Astrocyte (in vitro differentiated cells and primary cell): ENCODE data around the gene TSPEAR. TPM values are rescaled to one million over a fixed set of nuclear protein-coding genes. Genes with fewer than 3 reads are reported as not detected.

ENCODE experiments used
- DNase-seq: peaks from one replicate; pipeline ENCODE4 v3.0.0-alpha.2; 2010; ENCODE audit warnings: low read depth
- FAIRE-seq: peaks from 2 replicates; lab custom pipeline; 2011; peaks lifted over from hg19 to GRCh38; lab: Jason Lieb, UNC
- H2AFZ ChIP-seq: 2 replicates; pipeline ENCODE4 v1.6.0; 2012; ENCODE audit warnings: low read depth, low read length, inconsistent platforms
- H3K27ac ChIP-seq: 2 replicates; pipeline ENCODE4 v1.5.1; 2011; ENCODE audit warnings: low read depth, low read length, inconsistent platforms
- H3K27me3 ChIP-seq: 2 replicates; pipeline ENCODE4 v1.6.0; 2011; ENCODE audit warnings: low read length, inconsistent platforms; ENCODE audit not compliant: insufficient read depth
- H3K36me3 ChIP-seq: 2 replicates; pipeline ENCODE4 v1.5.1; 2011; ENCODE audit warnings: low read length, inconsistent platforms; ENCODE audit not compliant: insufficient read depth
- H3K4me1 ChIP-seq: 2 replicates; pipeline ENCODE4 v1.5.1; 2011; ENCODE audit warnings: low read length, inconsistent platforms; ENCODE audit not compliant: insufficient read depth
- H3K4me2 ChIP-seq: 2 replicates; pipeline ENCODE4 v1.6.0; 2012; ENCODE audit warnings: low read length, inconsistent platforms
- H3K4me3 ChIP-seq: 2 replicates; pipeline ENCODE4 v1.5.1; 2011; ENCODE audit warnings: low read depth, mild to moderate bottlenecking, low read length, inconsistent platforms; ENCODE audit not compliant: insufficient read depth
- H3K79me2 ChIP-seq: 2 replicates; pipeline ENCODE4 v1.6.0; 2012; ENCODE audit warnings: mild to moderate bottlenecking, low read length, inconsistent platforms; ENCODE audit not compliant: insufficient read depth
- H3K9ac ChIP-seq: 2 replicates; pipeline ENCODE4 v1.6.0; 2012; ENCODE audit warnings: mild to moderate bottlenecking, low read length, inconsistent platforms
- H3K9me3 ChIP-seq: 2 replicates; pipeline ENCODE4 v1.5.1; 2012; ENCODE audit warnings: low read depth, mild to moderate bottlenecking, low read length, inconsistent platforms; ENCODE audit not compliant: insufficient read depth
- H4K20me1 ChIP-seq: 2 replicates; pipeline ENCODE4 v1.6.0; 2012; ENCODE audit warnings: low read length, inconsistent platforms; ENCODE audit not compliant: insufficient read depth
- H3K27ac Mint-ChIP-seq: one replicate; pipeline ENCODE4 v1.8.0; 2021; ENCODE audit warnings: mild to moderate bottlenecking, mixed read lengths; ENCODE audit not compliant: unreplicated experiment
- H3K27me3 Mint-ChIP-seq: one replicate; pipeline ENCODE4 v1.8.0; 2021; ENCODE audit warnings: low read depth, mixed read lengths; ENCODE audit not compliant: unreplicated experiment
- H3K36me3 Mint-ChIP-seq: one replicate; pipeline ENCODE4 v1.8.0; 2021; ENCODE audit warnings: low read depth, mixed read lengths; ENCODE audit not compliant: unreplicated experiment
- H3K4me1 Mint-ChIP-seq: one replicate; pipeline ENCODE4 v1.8.0; 2021; ENCODE audit warnings: low read depth, mixed read lengths; ENCODE audit not compliant: unreplicated experiment
- H3K4me3 Mint-ChIP-seq: one replicate; pipeline ENCODE4 v1.8.0; 2021; ENCODE audit warnings: mild to moderate bottlenecking, moderate library complexity, mixed read lengths; ENCODE audit not compliant: unreplicated experiment
- H3K9me3 Mint-ChIP-seq: one replicate; pipeline ENCODE4 v1.8.0; 2021; ENCODE audit warnings: mild to moderate bottlenecking, mixed read lengths; ENCODE audit not compliant: unreplicated experiment
- CTCF ChIP-seq: IDR thresholded peaks from 2 replicates; pipeline ENCODE4 v1.5.1; 2011; ENCODE audit warnings: low read depth, mild to moderate bottlenecking, inconsistent platforms, low read length, moderate library complexity; ENCODE audit not compliant: insufficient read depth
- EZH2 ChIP-seq: IDR thresholded peaks from 2 replicates; pipeline ENCODE4 v1.6.1; 2012; ENCODE audit warnings: mild to moderate bottlenecking, low read length, inconsistent platforms; ENCODE audit not compliant: insufficient read depth
- total RNA-seq: library from RNA; stranded (reverse); gene quantifications from 2 replicates; pipeline ENCODE4 v1.2.1, GENCODE V29; 2021

Gene TSPEAR
- total RNA-seq, 1 donor from 2014 or later = not detected

GRCh38 chr21:44590311-44590721 is 121.1 kb downstream of the TSPEAR start:
- H3K9ac ChIP-seq = no peak overlapping the region
- H3K4me3 ChIP-seq = no peak overlapping the region
- peaks cover 39% of the 10 kb centered on the region for H3K27me3 Mint-ChIP-seq
- no peaks in the 10 kb centered on the region for H3K27me3 ChIP-seq
- H3K9me3 Mint-ChIP-seq = peaks cover 9% of the 10 kb centered on the region
- DNase-seq (no peak), FAIRE-seq (no peak)
- no peak overlapping the region for H2AFZ ChIP-seq
- no peak overlapping the region for H3K27ac ChIP-seq
- H3K27ac Mint-ChIP-seq = no peak overlapping the region
- H3K4me3 Mint-ChIP-seq = no peak overlapping the region
- no peaks in the 10 kb centered on the region for H3K4me1 ChIP-seq
- H4K20me1 ChIP-seq = no peaks in the 10 kb centered on the region
- peaks cover 2% of the 10 kb centered on the region for H3K4me1 Mint-ChIP-seq
- TF ChIP-seq EZH2 (no peak), CTCF (no peak)
- no peaks in the 10 kb centered on the region for H3K36me3 ChIP-seq
- H3K36me3 Mint-ChIP-seq = peaks cover 1% of the 10 kb centered on the region
- no peak overlapping the region for H3K4me2 ChIP-seq
- H3K9me3 ChIP-seq = no peaks in the 10 kb centered on the region
- H3K79me2 ChIP-seq = no peaks in the 10 kb centered on the region

GRCh38 chr21:44589586-44590305 is 121.6 kb downstream of the TSPEAR start:
- no peak for FAIRE-seq

More at GRCh38 chr21:44589586-44590305, 121.6 kb downstream of the TSPEAR start:
- H3K27me3 Mint-ChIP-seq = peaks cover 42% of the 10 kb centered on the region
- H4K20me1 ChIP-seq = no peaks in the 10 kb centered on the region
- no peak overlapping the region for H3K4me2 ChIP-seq
- H2AFZ ChIP-seq = no peak overlapping the region
- no peak overlapping the region for H3K4me3 ChIP-seq
- H3K9ac ChIP-seq = no peak overlapping the region
- no peak overlapping the region for H3K27ac ChIP-seq
- no peak for TF ChIP-seq CTCF
- no peak for TF ChIP-seq EZH2
- H3K27me3 ChIP-seq = no peaks in the 10 kb centered on the region
- no peaks in the 10 kb centered on the region for H3K4me1 ChIP-seq
- no peaks in the 10 kb centered on the region for H3K79me2 ChIP-seq
- no peak overlapping the region for H3K27ac Mint-ChIP-seq
- H3K36me3 ChIP-seq = no peaks in the 10 kb centered on the region
- H3K9me3 Mint-ChIP-seq = peaks cover 9% of the 10 kb centered on the region
- peaks cover 2% of the 10 kb centered on the region for H3K4me1 Mint-ChIP-seq
- DNase-seq = no peak
- H3K36me3 Mint-ChIP-seq = peaks cover 1% of the 10 kb centered on the region
- no peaks in the 10 kb centered on the region for H3K9me3 ChIP-seq
- no peak overlapping the region for H3K4me3 Mint-ChIP-seq
